GM23338 (cell line): Measurements from ENCODE around the gene RNF151.

Experiments
- CREB1 ChIP-seq: fragments of 250-450 bp; sonication (Bioruptor Pico); IDR thresholded peaks from 2 replicates; pipeline ENCODE4 v1.5.0; 2020; ENCODE audit warnings: low read depth, mild to moderate bottlenecking, moderate library complexity
- EZH2 ChIP-seq: fragments of 200-600 bp; sonication (generic); IDR thresholded peaks from one replicate; pipeline ENCODE4 v1.8.0; 2017; ENCODE audit warnings: antibody characterized with exemption, mild to moderate bottlenecking, low read depth; ENCODE audit not compliant: unreplicated experiment
- EZH2phosphoT487 ChIP-seq: fragments of 200-600 bp; sonication (generic); IDR thresholded peaks from one replicate; pipeline ENCODE4 v1.8.1; 2018; ENCODE audit warnings: antibody characterized with exemption; ENCODE audit not compliant: unreplicated experiment
- POLR2AphosphoS5 ChIP-seq: IDR thresholded peaks from 2 replicates; pipeline ENCODE4 v1.6.1; 2016; ENCODE audit warnings: antibody characterized with exemption, low read depth
- ZNF114 ChIP-seq: fragments of 250-450 bp; sonication (Bioruptor Pico); IDR thresholded peaks from 2 replicates; pipeline ENCODE4 v1.5.0; 2020; ENCODE audit warnings: mild to moderate bottlenecking, moderate library complexity
- ZNF331 ChIP-seq: fragments of 250-450 bp; sonication (Bioruptor Pico); IDR thresholded peaks from 2 replicates; pipeline ENCODE4 v1.5.0; 2020; ENCODE audit warnings: low read depth, mild to moderate bottlenecking, moderate library complexity
- TF ChIP-seq, protein P1 (sequence below), 2 experiments: fragments of 200-600 bp in 1 of 2; sonication (generic) in 1 of 2; conservative IDR thresholded peaks; 2 replicates each; pipeline versions ENCODE4 v1.5.1 to v1.6.1; 2016 to 2017; ENCODE audit warnings: antibody characterized with exemption in 2 of 2, low read depth in 2 of 2, mild to moderate bottlenecking in 2 of 2, moderate library complexity in 1 of 2
- TF ChIP-seq, protein P2 (sequence below): IDR thresholded peaks from one replicate; pipeline ENCODE4 v1.6.1; 2018; ENCODE audit warnings: antibody characterized with exemption; ENCODE audit not compliant: unreplicated experiment

DNA sequence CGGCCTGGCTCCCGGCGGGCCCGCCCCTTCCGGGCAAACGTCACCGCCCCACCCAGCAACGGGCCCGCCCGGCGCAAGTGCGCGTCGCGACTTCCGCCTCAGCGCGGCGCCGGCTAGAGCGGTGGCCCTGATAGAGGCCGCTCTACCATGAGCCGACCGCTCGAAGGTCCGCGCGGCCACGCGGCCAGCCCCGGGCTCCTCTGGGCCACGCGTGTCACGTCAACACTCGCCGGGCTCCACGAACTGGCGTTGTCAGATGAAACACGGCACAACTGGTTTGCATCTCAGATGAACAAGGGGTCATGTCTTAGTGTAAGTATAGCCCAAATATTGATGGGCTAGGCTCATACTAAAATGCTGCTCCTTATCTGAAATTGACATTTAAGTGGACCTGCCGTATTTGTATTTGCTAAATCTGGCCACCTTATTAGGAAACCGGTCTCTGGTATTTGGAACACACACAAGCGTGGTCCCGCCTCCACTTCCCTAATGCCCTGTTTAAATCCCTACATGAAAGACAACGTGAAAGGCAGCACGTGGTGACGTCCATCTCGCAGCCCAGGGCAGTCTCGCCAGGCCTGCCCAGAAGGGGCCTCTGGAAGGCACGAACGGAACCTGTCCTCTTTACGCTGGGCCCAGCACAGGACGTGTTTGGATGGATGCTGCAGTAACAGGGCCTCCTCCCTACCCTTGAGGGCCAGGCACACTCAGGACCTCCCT, 43.3 kb downstream of the RNF151 start, which contains the start of gene ZNF598:
- TF ChIP-seq EZH2phosphoT487, result no peak
- TF ChIP-seq EZH2, result no peak
- TF ChIP-seq, protein P1, sequence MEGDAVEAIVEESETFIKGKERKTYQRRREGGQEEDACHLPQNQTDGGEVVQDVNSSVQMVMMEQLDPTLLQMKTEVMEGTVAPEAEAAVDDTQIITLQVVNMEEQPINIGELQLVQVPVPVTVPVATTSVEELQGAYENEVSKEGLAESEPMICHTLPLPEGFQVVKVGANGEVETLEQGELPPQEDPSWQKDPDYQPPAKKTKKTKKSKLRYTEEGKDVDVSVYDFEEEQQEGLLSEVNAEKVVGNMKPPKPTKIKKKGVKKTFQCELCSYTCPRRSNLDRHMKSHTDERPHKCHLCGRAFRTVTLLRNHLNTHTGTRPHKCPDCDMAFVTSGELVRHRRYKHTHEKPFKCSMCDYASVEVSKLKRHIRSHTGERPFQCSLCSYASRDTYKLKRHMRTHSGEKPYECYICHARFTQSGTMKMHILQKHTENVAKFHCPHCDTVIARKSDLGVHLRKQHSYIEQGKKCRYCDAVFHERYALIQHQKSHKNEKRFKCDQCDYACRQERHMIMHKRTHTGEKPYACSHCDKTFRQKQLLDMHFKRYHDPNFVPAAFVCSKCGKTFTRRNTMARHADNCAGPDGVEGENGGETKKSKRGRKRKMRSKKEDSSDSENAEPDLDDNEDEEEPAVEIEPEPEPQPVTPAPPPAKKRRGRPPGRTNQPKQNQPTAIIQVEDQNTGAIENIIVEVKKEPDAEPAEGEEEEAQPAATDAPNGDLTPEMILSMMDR (conservative IDR thresholded peaks at IDR 0.05; ENCODE audit: low read depth in 2 of 2), result no peak
- peak; percentile 54 for TF ChIP-seq POLR2AphosphoS5
- no peak for TF ChIP-seq ZNF114 (CRISPR knock-in tag)
- TF ChIP-seq, protein P2, sequence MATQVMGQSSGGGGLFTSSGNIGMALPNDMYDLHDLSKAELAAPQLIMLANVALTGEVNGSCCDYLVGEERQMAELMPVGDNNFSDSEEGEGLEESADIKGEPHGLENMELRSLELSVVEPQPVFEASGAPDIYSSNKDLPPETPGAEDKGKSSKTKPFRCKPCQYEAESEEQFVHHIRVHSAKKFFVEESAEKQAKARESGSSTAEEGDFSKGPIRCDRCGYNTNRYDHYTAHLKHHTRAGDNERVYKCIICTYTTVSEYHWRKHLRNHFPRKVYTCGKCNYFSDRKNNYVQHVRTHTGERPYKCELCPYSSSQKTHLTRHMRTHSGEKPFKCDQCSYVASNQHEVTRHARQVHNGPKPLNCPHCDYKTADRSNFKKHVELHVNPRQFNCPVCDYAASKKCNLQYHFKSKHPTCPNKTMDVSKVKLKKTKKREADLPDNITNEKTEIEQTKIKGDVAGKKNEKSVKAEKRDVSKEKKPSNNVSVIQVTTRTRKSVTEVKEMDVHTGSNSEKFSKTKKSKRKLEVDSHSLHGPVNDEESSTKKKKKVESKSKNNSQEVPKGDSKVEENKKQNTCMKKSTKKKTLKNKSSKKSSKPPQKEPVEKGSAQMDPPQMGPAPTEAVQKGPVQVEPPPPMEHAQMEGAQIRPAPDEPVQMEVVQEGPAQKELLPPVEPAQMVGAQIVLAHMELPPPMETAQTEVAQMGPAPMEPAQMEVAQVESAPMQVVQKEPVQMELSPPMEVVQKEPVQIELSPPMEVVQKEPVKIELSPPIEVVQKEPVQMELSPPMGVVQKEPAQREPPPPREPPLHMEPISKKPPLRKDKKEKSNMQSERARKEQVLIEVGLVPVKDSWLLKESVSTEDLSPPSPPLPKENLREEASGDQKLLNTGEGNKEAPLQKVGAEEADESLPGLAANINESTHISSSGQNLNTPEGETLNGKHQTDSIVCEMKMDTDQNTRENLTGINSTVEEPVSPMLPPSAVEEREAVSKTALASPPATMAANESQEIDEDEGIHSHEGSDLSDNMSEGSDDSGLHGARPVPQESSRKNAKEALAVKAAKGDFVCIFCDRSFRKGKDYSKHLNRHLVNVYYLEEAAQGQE, result no peak
- peak; percentile 88 for TF ChIP-seq CREB1 (CRISPR knock-in tag)
- TF ChIP-seq ZNF331 (CRISPR knock-in tag), result no peak
